SK-N-SH treated with all-trans-retinoic acid at 6 μM for 48 hours (cell line): Measurements from ENCODE around the gene TADA1.

Experiments used
- BACH2 ChIP-seq: fragments of 250-450 bp; sonication (Bioruptor Pico); IDR thresholded peaks from 2 replicates; pipeline ENCODE4 v1.9.0; 2021; ENCODE audit warnings: mild to moderate bottlenecking, borderline replicate concordance
- CSDC2 ChIP-seq: fragments of 250-450 bp; sonication (Bioruptor Pico); IDR thresholded peaks from 2 replicates; pipeline ENCODE4 v1.5.0; 2020; ENCODE audit warnings: mild to moderate bottlenecking, moderate library complexity
- PATZ1 ChIP-seq: fragments of 250-450 bp; sonication (Bioruptor Pico); IDR thresholded peaks from 2 replicates; pipeline ENCODE4 v1.8.0; 2020; ENCODE audit warnings: mild to moderate bottlenecking, moderate library complexity, borderline replicate concordance
- SNAI2 ChIP-seq: fragments of 250-450 bp; sonication (Bioruptor Pico); IDR thresholded peaks from 2 replicates; pipeline ENCODE4 v1.5.0; 2020; ENCODE audit warnings: mild to moderate bottlenecking, moderate library complexity
- ZNF70 ChIP-seq: fragments of 450-650 bp; formaldehyde crosslinking; IDR thresholded peaks from 2 replicates; pipeline ENCODE4 v1.5.0; 2020; ENCODE audit warnings: mild to moderate bottlenecking, moderate library complexity
- ZNF8 ChIP-seq: fragments of 450-650 bp; formaldehyde crosslinking; IDR thresholded peaks from 2 replicates; pipeline ENCODE4 v1.5.0; 2020; ENCODE audit warnings: mild to moderate bottlenecking, moderate library complexity

GRCh38 chr1:166882893-166883292 lies 6.8 kb upstream of the TADA1 start:
- TF ChIP-seq SNAI2 (CRISPR knock-in tag), result no peak
- no peak for TF ChIP-seq ZNF70 (CRISPR knock-in tag)
- TF ChIP-seq CSDC2 (CRISPR knock-in tag), result no peak
- TF ChIP-seq PATZ1 (CRISPR knock-in tag), result no peak
- TF ChIP-seq BACH2, result no peak
- TF ChIP-seq ZNF8, result no peak
